ENCODE data around the gene ESR1.
A peak's percentile ranks its signal among the peaks of the same experiment; 100 is the strongest.

Gene ESR1

DNA sequence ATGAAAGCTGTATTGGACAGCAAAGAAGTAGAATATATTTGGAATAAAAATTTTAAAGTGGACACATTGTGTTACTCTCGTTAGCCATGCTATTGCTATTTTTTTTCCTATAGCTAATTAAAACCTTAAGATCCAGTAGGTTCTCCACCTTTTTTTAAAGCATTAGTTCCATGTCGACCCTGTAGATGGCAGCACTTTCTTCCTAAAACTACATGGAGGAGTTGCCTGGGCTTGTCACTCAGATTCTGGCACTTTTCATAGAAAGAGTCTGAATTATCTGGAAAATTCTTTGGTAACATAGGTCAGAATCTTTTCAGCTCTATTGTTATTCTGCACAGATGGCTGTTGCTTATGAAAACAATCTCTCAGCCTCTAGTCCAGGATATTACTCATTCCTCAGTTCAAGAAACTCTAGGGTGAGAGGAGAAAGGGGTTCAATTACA is 42.0 kb upstream of the ESR1 start:
- TF ChIP-seq OSR1 (CRISPR knock-in tag; IDR thresholded peaks at IDR 0.05), result no peak
- TF ChIP-seq, protein P1, sequence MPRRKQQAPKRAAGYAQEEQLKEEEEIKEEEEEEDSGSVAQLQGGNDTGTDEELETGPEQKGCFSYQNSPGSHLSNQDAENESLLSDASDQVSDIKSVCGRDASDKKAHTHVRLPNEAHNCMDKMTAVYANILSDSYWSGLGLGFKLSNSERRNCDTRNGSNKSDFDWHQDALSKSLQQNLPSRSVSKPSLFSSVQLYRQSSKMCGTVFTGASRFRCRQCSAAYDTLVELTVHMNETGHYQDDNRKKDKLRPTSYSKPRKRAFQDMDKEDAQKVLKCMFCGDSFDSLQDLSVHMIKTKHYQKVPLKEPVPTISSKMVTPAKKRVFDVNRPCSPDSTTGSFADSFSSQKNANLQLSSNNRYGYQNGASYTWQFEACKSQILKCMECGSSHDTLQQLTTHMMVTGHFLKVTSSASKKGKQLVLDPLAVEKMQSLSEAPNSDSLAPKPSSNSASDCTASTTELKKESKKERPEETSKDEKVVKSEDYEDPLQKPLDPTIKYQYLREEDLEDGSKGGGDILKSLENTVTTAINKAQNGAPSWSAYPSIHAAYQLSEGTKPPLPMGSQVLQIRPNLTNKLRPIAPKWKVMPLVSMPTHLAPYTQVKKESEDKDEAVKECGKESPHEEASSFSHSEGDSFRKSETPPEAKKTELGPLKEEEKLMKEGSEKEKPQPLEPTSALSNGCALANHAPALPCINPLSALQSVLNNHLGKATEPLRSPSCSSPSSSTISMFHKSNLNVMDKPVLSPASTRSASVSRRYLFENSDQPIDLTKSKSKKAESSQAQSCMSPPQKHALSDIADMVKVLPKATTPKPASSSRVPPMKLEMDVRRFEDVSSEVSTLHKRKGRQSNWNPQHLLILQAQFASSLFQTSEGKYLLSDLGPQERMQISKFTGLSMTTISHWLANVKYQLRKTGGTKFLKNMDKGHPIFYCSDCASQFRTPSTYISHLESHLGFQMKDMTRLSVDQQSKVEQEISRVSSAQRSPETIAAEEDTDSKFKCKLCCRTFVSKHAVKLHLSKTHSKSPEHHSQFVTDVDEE (CRISPR knock-in tag; IDR thresholded peaks at IDR 0.05), result no peak
- TF ChIP-seq ZNF70 (CRISPR knock-in tag; IDR thresholded peaks at IDR 0.05), result no peak
- TF ChIP-seq BACH2 (CRISPR knock-in tag; IDR thresholded peaks at IDR 0.05; ENCODE audit: borderline replicate concordance), result no peak
- TF ChIP-seq ZC3H10 (CRISPR knock-in tag; IDR thresholded peaks at IDR 0.05), result no peak
- no peak for TF ChIP-seq PPARA (CRISPR knock-in tag; IDR thresholded peaks at IDR 0.05; ENCODE audit: borderline replicate concordance)
- ATAC-seq, result peak; percentile 74

DNA sequence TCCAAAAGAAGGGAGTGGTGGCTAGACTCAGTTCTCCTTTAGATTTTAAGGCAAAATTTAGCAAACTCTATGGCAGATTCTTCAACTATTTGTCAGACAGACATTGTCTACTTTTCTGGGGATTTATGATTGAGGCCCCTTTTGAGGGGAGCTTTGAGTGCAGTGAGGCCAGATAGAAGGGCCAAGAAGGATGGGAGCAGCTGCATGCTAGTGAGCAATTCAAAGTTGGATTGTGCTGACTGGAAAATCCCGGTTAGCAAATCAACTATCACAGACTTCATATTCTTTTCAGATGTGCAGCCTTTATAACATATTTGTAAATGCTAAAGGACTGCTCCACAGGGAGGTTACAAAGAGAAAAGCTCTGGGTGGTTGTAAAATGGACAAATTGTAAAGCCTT is 35.0 kb upstream of the ESR1 start:
- ATAC-seq, result no peak
- TF ChIP-seq ZFP30 (CRISPR knock-in tag; IDR thresholded peaks at IDR 0.05) (no peak), ZC3H10 (CRISPR knock-in tag; IDR thresholded peaks at IDR 0.05) (no peak), ZNF70 (CRISPR knock-in tag; IDR thresholded peaks at IDR 0.05) (no peak), TCF4 (CRISPR knock-in tag; IDR thresholded peaks at IDR 0.05; ENCODE audit: borderline replicate concordance) (no peak), ISL1 (CRISPR knock-in tag; IDR thresholded peaks at IDR 0.05) (no peak), ZNF565 (CRISPR knock-in tag; conservative IDR thresholded peaks at IDR 0.05; ENCODE audit: low read depth) (no peak), ZNF8 (CRISPR knock-in tag; IDR thresholded peaks at IDR 0.05) (no peak), GLIS3 (CRISPR knock-in tag; IDR thresholded peaks at IDR 0.05) (no peak)
- TF ChIP-seq, protein P2, sequence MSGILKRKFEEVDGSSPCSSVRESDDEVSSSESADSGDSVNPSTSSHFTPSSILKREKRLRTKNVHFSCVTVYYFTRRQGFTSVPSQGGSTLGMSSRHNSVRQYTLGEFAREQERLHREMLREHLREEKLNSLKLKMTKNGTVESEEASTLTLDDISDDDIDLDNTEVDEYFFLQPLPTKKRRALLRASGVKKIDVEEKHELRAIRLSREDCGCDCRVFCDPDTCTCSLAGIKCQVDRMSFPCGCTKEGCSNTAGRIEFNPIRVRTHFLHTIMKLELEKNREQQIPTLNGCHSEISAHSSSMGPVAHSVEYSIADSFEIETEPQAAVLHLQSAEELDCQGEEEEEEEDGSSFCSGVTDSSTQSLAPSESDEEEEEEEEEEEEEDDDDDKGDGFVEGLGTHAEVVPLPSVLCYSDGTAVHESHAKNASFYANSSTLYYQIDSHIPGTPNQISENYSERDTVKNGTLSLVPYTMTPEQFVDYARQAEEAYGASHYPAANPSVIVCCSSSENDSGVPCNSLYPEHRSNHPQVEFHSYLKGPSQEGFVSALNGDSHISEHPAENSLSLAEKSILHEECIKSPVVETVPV (CRISPR knock-in tag; IDR thresholded peaks at IDR 0.05), result no peak
- TF ChIP-seq, protein P3, sequence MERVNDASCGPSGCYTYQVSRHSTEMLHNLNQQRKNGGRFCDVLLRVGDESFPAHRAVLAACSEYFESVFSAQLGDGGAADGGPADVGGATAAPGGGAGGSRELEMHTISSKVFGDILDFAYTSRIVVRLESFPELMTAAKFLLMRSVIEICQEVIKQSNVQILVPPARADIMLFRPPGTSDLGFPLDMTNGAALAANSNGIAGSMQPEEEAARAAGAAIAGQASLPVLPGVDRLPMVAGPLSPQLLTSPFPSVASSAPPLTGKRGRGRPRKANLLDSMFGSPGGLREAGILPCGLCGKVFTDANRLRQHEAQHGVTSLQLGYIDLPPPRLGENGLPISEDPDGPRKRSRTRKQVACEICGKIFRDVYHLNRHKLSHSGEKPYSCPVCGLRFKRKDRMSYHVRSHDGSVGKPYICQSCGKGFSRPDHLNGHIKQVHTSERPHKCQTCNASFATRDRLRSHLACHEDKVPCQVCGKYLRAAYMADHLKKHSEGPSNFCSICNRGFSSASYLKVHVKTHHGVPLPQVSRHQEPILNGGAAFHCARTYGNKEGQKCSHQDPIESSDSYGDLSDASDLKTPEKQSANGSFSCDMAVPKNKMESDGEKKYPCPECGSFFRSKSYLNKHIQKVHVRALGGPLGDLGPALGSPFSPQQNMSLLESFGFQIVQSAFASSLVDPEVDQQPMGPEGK (CRISPR knock-in tag; IDR thresholded peaks at IDR 0.05; ENCODE audit: borderline replicate concordance), result no peak

DNA sequence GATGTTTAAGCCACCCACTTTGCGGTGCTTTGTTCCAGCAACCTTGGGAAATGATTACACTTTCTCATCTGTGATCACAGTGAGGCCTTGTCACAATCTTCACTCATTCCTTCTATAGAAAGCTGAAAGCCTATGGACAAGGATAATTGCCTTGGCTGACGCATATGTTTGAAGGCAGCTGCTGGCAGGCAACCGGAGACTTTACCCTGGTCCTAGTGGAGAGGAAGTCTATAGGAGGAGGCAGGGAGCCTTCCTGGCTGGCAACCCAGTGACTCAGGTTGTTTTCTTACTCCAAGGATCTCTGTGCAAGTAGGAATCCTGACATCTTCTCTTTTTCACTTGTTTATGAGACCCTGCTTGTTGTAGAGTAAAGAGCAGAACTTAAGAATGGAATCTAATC is 34.1 kb upstream of the ESR1 start:
- ATAC-seq, result no peak
- TF ChIP-seq, protein P1 (CRISPR knock-in tag; IDR thresholded peaks at IDR 0.05), result no peak
- no peak for TF ChIP-seq ZFP3 (CRISPR knock-in tag; IDR thresholded peaks at IDR 0.05)
- TF ChIP-seq OSR1 (CRISPR knock-in tag; IDR thresholded peaks at IDR 0.05), result no peak
- TF ChIP-seq SNAI2 (CRISPR knock-in tag; IDR thresholded peaks at IDR 0.05), result no peak
- TF ChIP-seq TCF4 (CRISPR knock-in tag; IDR thresholded peaks at IDR 0.05; ENCODE audit: borderline replicate concordance), result no peak
- no peak for TF ChIP-seq PPARA (CRISPR knock-in tag; IDR thresholded peaks at IDR 0.05; ENCODE audit: borderline replicate concordance)
- TF ChIP-seq TOX (CRISPR knock-in tag; IDR thresholded peaks at IDR 0.05; ENCODE audit: borderline replicate concordance), result no peak
- no peak for TF ChIP-seq ZFP30 (CRISPR knock-in tag; IDR thresholded peaks at IDR 0.05)
- no peak for TF ChIP-seq BACH2 (CRISPR knock-in tag; IDR thresholded peaks at IDR 0.05; ENCODE audit: borderline replicate concordance)
- no peak for TF ChIP-seq ZC3H10 (CRISPR knock-in tag; IDR thresholded peaks at IDR 0.05)
- TF ChIP-seq, protein P2 (CRISPR knock-in tag; IDR thresholded peaks at IDR 0.05), result no peak
- no peak for TF ChIP-seq ZNF70 (CRISPR knock-in tag; IDR thresholded peaks at IDR 0.05)
- no peak for TF ChIP-seq CSDC2 (CRISPR knock-in tag; IDR thresholded peaks at IDR 0.05)
- TF ChIP-seq, protein P4, sequence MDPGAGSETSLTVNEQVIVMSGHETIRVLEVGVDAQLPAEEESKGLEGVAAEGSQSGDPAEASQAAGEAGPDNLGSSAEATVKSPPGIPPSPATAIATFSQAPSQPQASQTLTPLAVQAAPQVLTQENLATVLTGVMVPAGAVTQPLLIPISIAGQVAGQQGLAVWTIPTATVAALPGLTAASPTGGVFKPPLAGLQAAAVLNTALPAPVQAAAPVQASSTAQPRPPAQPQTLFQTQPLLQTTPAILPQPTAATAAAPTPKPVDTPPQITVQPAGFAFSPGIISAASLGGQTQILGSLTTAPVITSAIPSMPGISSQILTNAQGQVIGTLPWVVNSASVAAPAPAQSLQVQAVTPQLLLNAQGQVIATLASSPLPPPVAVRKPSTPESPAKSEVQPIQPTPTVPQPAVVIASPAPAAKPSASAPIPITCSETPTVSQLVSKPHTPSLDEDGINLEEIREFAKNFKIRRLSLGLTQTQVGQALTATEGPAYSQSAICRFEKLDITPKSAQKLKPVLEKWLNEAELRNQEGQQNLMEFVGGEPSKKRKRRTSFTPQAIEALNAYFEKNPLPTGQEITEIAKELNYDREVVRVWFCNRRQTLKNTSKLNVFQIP (CRISPR knock-in tag; IDR thresholded peaks at IDR 0.05; ENCODE audit: borderline replicate concordance, low read depth), result no peak
- TF ChIP-seq ZNF565 (CRISPR knock-in tag; conservative IDR thresholded peaks at IDR 0.05; ENCODE audit: low read depth), result no peak
